Stimulated activated CD4-positive, alpha-beta T cell treated with anti-CD3 and anti-CD28 coated beads, Interleukin-12 subunit alpha, Interleukin-12 subunit beta, amount 100 ng/mL, for 4 hours (primary cell): ENCODE measurements around the gene KHDRBS2.
"Not testable (repeated sequence)": the region's sequence is repeated elsewhere in the genome, so short reads cannot be mapped to it uniquely, and the experiment has no call there.

Source experiments
- DNase-seq: peaks from one replicate; pipeline ENCODE4 v3.0.0-alpha.2; 2020

The KHDRBS2 gene

DNA sequence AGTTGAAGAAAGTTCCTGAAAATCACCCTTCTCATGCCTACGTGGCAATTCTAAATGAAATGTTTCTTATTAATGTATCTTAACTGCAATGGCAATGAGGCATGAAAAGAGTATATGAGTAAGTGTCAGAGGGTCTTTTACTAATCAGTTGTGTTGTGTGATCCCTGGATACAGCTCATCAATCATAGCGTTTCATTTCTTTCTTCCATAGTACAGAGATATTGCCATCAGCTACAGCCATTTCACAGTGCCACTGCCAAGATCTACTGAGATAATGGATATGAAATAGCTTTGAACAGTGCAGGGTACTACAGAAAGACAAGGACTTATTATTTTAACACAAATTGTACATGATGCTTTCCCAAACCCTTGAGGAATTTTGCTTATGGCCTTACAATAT lies 450.8 kb downstream of the KHDRBS2 start:
- no peak for DNase-seq

DNA sequence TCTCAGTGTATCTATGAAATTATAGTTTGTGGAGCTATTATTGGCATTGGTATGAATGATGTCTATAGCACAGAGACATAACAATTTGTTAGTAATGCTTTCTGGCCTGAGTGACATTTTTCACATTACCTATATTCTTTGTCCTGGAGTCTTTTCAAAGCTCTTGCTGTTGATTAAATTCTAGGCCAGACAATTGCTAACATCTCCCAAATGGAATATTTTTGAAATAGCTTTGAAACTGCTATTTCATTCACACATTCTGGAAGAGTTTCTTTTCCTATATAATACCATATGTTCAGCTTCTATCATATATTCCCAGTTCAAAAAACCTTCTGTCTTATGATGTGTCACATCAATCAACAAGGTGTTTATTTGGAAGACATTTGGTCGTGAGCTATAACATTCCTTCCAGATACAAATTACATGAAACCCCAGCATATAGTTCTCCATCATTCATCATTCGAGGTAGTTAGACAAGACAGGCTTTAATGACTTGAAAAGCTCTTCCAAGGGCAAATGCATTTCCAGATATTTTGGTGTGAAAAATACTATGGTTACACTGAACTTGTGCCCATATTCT lies 452.8 kb downstream of the KHDRBS2 start:
- DNase-seq = no peak

- DNase-seq = no peak
Measured at GRCh38 chr6:61817716-61818115, 468.3 kb downstream of the KHDRBS2 start.

DNA sequence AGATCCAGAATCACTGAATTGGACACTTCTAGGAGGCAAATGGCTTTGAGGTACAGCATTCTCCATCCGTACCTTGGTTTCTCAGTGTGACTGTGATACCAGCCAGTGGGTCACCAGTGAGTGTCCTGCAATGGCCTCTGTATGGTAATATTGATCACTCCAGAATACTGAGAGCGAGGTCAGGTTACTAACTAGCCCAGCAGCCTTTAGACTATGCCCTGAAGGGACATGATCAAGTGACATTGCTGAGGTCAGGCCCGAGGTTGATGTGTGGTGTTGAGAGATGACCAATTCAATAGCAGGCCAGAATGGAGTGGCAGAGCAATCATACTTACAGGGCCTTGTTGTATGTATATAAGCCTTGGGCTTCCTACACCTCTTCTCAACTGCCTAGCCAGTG lies 476.0 kb downstream of the KHDRBS2 start:
- no peak for DNase-seq

GRCh38 chr6:61809004-61809595 lies 476.9 kb downstream of the KHDRBS2 start:
- no peak for DNase-seq

GRCh38 chr6:61787998-61788397 lies 498.0 kb downstream of the KHDRBS2 start:
- DNase-seq = no peak

GRCh38 chr6:61769446-61769845 lies 516.6 kb downstream of the KHDRBS2 start:
- not testable (repeated sequence) for DNase-seq

GRCh38 chr6:61755739-61756138 lies 530.3 kb downstream of the KHDRBS2 start:
- no peak for DNase-seq

DNA sequence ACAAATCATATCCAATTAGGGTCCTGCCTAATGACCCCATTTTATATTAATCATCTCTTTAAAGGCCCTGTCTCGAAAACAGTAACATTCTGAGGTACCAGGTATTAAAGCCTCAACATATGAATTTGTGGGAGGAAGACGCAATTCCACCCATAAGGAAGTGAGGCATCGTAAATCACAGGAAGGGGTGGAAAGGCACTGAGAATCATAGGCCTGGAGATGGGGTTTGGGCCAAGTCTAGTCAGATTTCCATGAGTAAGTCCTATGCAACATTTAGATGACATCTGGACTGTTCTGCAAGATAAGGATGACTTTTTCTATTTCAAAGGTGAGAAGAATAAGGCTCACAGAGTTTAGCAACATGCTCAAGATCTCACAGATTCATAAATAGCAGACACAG lies 534.0 kb downstream of the KHDRBS2 start:
- no peak for DNase-seq

DNA sequence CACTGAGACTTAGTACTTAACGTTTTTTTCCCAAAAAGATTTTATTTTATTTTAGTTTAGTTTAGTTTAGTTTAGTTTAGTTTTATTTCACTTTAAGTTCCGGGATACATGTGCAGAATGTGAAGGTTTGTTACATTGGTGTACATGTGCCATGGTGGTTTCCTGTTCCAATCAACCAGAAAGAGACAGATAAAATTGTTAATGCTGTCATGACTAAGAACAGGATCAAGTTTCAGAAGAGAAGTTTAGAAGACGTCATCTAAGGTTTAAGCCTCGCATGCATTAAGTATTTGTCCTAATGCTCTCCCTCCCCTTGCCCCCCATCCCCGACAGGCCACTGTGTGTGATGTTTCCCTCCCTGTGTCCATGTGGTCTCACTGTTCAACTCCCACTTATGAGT lies 540.0 kb downstream of the KHDRBS2 start:
- DNase-seq = no peak

- DNase-seq = no peak
Measured at GRCh38 chr6:61711849-61712248, 574.2 kb downstream of the KHDRBS2 start.

GRCh38 chr6:61688165-61688564 lies 597.9 kb downstream of the KHDRBS2 start:
- DNase-seq = no peak

- DNase-seq = no peak
Measured at GRCh38 chr6:61682562-61682961, 603.5 kb downstream of the KHDRBS2 start.

DNA sequence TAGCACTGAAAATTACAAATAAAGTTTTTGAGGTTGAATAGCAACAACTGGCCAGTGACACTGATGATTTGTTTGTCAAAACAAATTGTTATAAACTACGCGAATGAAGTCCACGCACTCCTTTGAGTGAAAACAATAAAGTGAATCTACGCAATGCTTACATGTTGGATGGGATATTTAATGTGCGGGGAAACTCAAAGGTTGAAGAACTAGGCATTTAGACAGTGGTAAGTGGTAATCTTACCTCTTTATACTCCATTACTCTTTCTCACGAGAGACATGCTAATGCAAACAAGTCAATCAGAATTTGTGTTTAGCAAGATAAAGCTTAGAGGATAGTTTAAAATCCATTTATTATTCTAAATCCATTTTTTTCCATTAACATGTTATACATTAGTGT lies 606.4 kb downstream of the KHDRBS2 start:
- DNase-seq = no peak

GRCh38 chr6:61675734-61676133 lies 610.3 kb downstream of the KHDRBS2 start:
- no peak for DNase-seq

GRCh38 chr6:61649845-61650244 lies 636.2 kb downstream of the KHDRBS2 start:
- no peak for DNase-seq

- DNase-seq = no peak
Measured at GRCh38 chr6:61640463-61640862, 645.6 kb downstream of the KHDRBS2 start.
